Osteoblast (primary cell): ENCODE results near the gene C6orf136. TPM values are rescaled to one million over a fixed set of nuclear protein-coding genes. Genes with fewer than 3 reads are reported as not detected.
A peak's percentile ranks its signal among the peaks of the same experiment; 100 is the strongest.

ENCODE experiments used
- DNase-seq: peaks from one replicate; pipeline ENCODE4 v3.0.0; 2011; ENCODE audit warnings: low spot score, mixed read lengths; ENCODE audit not compliant: insufficient read length; ENCODE audit errors: missing footprints
- H2AFZ ChIP-seq: 2 replicates; pipeline ENCODE4 v1.6.0; 2011; ENCODE audit warnings: mild to moderate bottlenecking, low read length
- H3K27ac ChIP-seq: 2 replicates; pipeline ENCODE4 v1.5.1; 2011; ENCODE audit warnings: mild to moderate bottlenecking, low read depth, low read length, moderate library complexity
- H3K27me3 ChIP-seq: 2 replicates; pipeline ENCODE4 v1.6.0; 2012; ENCODE audit warnings: mild to moderate bottlenecking, control low read depth, inconsistent platforms, low read length, moderate library complexity; ENCODE audit not compliant: insufficient read depth
- H3K36me3 ChIP-seq: 2 replicates; pipeline ENCODE4 v1.5.1; 2011; ENCODE audit warnings: mild to moderate bottlenecking, low read length, control low read depth, moderate library complexity; ENCODE audit not compliant: insufficient read depth
- H3K4me1 ChIP-seq: 2 replicates; pipeline ENCODE4 v1.5.1; 2011; ENCODE audit warnings: mild to moderate bottlenecking, low read length, control low read depth, moderate library complexity; ENCODE audit not compliant: insufficient read depth
- H3K4me2 ChIP-seq: 2 replicates; pipeline ENCODE4 v1.6.0; 2011; ENCODE audit warnings: mild to moderate bottlenecking, low read length; ENCODE audit not compliant: insufficient read depth
- H3K4me3 ChIP-seq: fragments of 200-600 bp; sonication (generic); 3 replicates; pipeline ENCODE4 v1.5.1; 2012; ENCODE audit warnings: mild to moderate bottlenecking, low read length, inconsistent platforms; ENCODE audit not compliant: insufficient read depth
- H3K79me2 ChIP-seq: 2 replicates; pipeline ENCODE4 v1.6.0; 2012; ENCODE audit warnings: mild to moderate bottlenecking, low read length, control low read depth, inconsistent platforms; ENCODE audit not compliant: insufficient read depth
- H3K9me3 ChIP-seq: 2 replicates; pipeline ENCODE4 v1.5.1; 2011; ENCODE audit warnings: low read depth, low read length, control low read depth
- H4K20me1 ChIP-seq: 2 replicates; pipeline ENCODE4 v1.6.0; 2012; ENCODE audit warnings: mild to moderate bottlenecking, low read length, control low read depth; ENCODE audit not compliant: insufficient read depth
- CTCF ChIP-seq: IDR thresholded peaks from 2 replicates; pipeline ENCODE4 v1.5.1; 2011; ENCODE audit warnings: mild to moderate bottlenecking, low read depth, low read length, moderate library complexity; ENCODE audit errors: extremely low read depth
- total RNA-seq: library from RNA; depleted of rRNA; stranded (reverse); fragments of >200 nt; gene quantifications from 2 replicates; pipeline ENCODE4 v1.2.3, GENCODE V29; 2012

The C6orf136 gene
- total RNA-seq, 1 donor, result 6.2 TPM

- Histone ChIP-seq H3K27ac (no peak overlapping the region), H3K36me3 (peaks cover 49% of the 10 kb centered on the region), H3K27me3 (no peaks in the 10 kb centered on the region), H3K4me3 (no peak overlapping the region), H3K9me3 (no peaks in the 10 kb centered on the region), H4K20me1 (no peaks in the 10 kb centered on the region), H2AFZ (no peak overlapping the region), H3K4me2 (no peak overlapping the region), H3K4me1 (no peaks in the 10 kb centered on the region), H3K79me2 (no peaks in the 10 kb centered on the region)
- TF ChIP-seq CTCF, result no peak
- DNase-seq, result no peak
These were observed 11.1 kb upstream of the C6orf136 start for GRCh38 chr6:30635834-30636233.

GRCh38 chr6:30640481-30640880 lies 6.5 kb upstream of the C6orf136 start:
- H2AFZ ChIP-seq, result no peak overlapping the region
- peaks cover 40% of the 10 kb centered on the region for H3K36me3 ChIP-seq
- DNase-seq, result peak; percentile 37
- H3K27me3 ChIP-seq, result no peaks in the 10 kb centered on the region
- no peak for TF ChIP-seq CTCF
- H4K20me1 ChIP-seq, result no peaks in the 10 kb centered on the region
- H3K4me3 ChIP-seq, result no peak overlapping the region
- H3K27ac ChIP-seq, result no peak overlapping the region
- no peaks in the 10 kb centered on the region for H3K9me3 ChIP-seq
- no peaks in the 10 kb centered on the region for H3K4me1 ChIP-seq
- no peak overlapping the region for H3K4me2 ChIP-seq
- no peaks in the 10 kb centered on the region for H3K79me2 ChIP-seq

GRCh38 chr6:30641048-30641447 lies 5.9 kb upstream of the C6orf136 start:
- Histone ChIP-seq H4K20me1 (no peaks in the 10 kb centered on the region), H3K9me3 (no peaks in the 10 kb centered on the region), H2AFZ (no peak overlapping the region), H3K36me3 (peaks cover 39% of the 10 kb centered on the region), H3K79me2 (peaks cover 5% of the 10 kb centered on the region), H3K4me3 (no peak overlapping the region), H3K4me1 (no peaks in the 10 kb centered on the region), H3K27ac (no peak overlapping the region), H3K27me3 (no peaks in the 10 kb centered on the region), H3K4me2 (no peak overlapping the region)
- no peak for TF ChIP-seq CTCF
- DNase-seq, result no peak

GRCh38 chr6:30643656-30644055 lies 3.3 kb upstream of the C6orf136 start:
- Histone ChIP-seq H3K79me2 (peaks cover 25% of the 10 kb centered on the region), H3K27me3 (no peaks in the 10 kb centered on the region), H3K9me3 (no peaks in the 10 kb centered on the region), H3K4me1 (peaks cover 9% of the 10 kb centered on the region), H2AFZ (no peak overlapping the region), H4K20me1 (peaks cover 3% of the 10 kb centered on the region), H3K4me2 (no peak overlapping the region), H3K27ac (no peak overlapping the region), H3K36me3 (peaks cover 30% of the 10 kb centered on the region), H3K4me3 (no peak overlapping the region)
- no peak for TF ChIP-seq CTCF
- DNase-seq, result peak; percentile 85
